ENCODE data around the gene SIAH1.

The SIAH1 gene

GRCh38 chr16:48366165-48367093, 18.8 kb downstream of the SIAH1 start:
- Histone ChIP-seq H3K9ac (ENCODE audit: low read depth in 1 of 2, low read length in 2 of 2) (peak overlapping the region; percentile 77 to 78), H3K27me3 (ENCODE audit: control insufficient read depth in 2 of 2, insufficient read depth in 2 of 2, low read length in 2 of 2) (no peaks in the 10 kb centered on the region), H3K4me1 (ENCODE audit: control insufficient read depth in 2 of 2, insufficient read depth in 2 of 2, low read length in 2 of 2) (peaks cover 21% of the 10 kb centered on the region in 2 donors)

GRCh38 chr16:48365601-48366164, 19.5 kb downstream of the SIAH1 start:
- Histone ChIP-seq H3K27ac (ENCODE audit: low read depth in 2 of 2, low read length in 2 of 2) (peak overlapping the region; percentile 88 to 92), H3K4me1 (ENCODE audit: control insufficient read depth in 2 of 2, insufficient read depth in 2 of 2, low read length in 2 of 2) (peaks cover 21% of the 10 kb centered on the region in 2 donors), H3K36me3 (ENCODE audit: control insufficient read depth in 2 of 2, insufficient read depth in 2 of 2, low read length in 2 of 2) (peaks cover 10 to 12% of the 10 kb centered on the region in 2 donors), H3K9ac (ENCODE audit: low read depth in 1 of 2, low read length in 2 of 2) (peak overlapping the region; percentile 77 to 78), H3K27me3 (ENCODE audit: control insufficient read depth in 2 of 2, insufficient read depth in 2 of 2, low read length in 2 of 2) (no peaks in the 10 kb centered on the region), H3K9me3 (ENCODE audit: control insufficient read depth in 2 of 2, low read length in 2 of 2) (no peaks in the 10 kb centered on the region), H3K4me3 (ENCODE audit: low read length in 2 of 2) (peak overlapping the region; percentile 77 to 81)

More at GRCh38 chr16:48366165-48367093, 18.8 kb downstream of the SIAH1 start:
- H3K9me3 ChIP-seq (ENCODE audit: control insufficient read depth in 2 of 2, low read length in 2 of 2) = no peaks in the 10 kb centered on the region
- peak overlapping the region; percentile 88 to 92 for H3K27ac ChIP-seq (ENCODE audit: low read depth in 2 of 2, low read length in 2 of 2)
- H3K36me3 ChIP-seq (ENCODE audit: control insufficient read depth in 2 of 2, insufficient read depth in 2 of 2, low read length in 2 of 2) = peaks cover 8% of the 10 kb centered on the region in 2 donors
- H3K4me3 ChIP-seq (ENCODE audit: low read length in 2 of 2) = peak overlapping the region; percentile 77 to 81

GRCh38 chr16:48365025-48365600, 20.1 kb downstream of the SIAH1 start:
- H3K4me1 ChIP-seq (ENCODE audit: control insufficient read depth in 2 of 2, insufficient read depth in 2 of 2, low read length in 2 of 2) = peaks cover 21% of the 10 kb centered on the region in 2 donors
- no peaks in the 10 kb centered on the region for H3K9me3 ChIP-seq (ENCODE audit: control insufficient read depth in 2 of 2, low read length in 2 of 2)
- peaks cover 10 to 12% of the 10 kb centered on the region in 2 donors for H3K36me3 ChIP-seq (ENCODE audit: control insufficient read depth in 2 of 2, insufficient read depth in 2 of 2, low read length in 2 of 2)
- H3K9ac ChIP-seq (ENCODE audit: low read depth in 1 of 2, low read length in 2 of 2) = peak overlapping the region; percentile 60 to 77
- peak overlapping the region; percentile 88 to 92 for H3K27ac ChIP-seq (ENCODE audit: low read depth in 2 of 2, low read length in 2 of 2)
- no peaks in the 10 kb centered on the region for H3K27me3 ChIP-seq (ENCODE audit: control insufficient read depth in 2 of 2, insufficient read depth in 2 of 2, low read length in 2 of 2)
- H3K4me3 ChIP-seq (ENCODE audit: low read length in 2 of 2) = peak overlapping the region; percentile 77 to 81

GRCh38 chr16:48361540-48362144, 23.6 kb downstream of the SIAH1 start:
- Histone ChIP-seq H3K27me3 (ENCODE audit: control insufficient read depth in 2 of 2, insufficient read depth in 2 of 2, low read length in 2 of 2) (no peaks in the 10 kb centered on the region), H3K36me3 (ENCODE audit: control insufficient read depth in 2 of 2, insufficient read depth in 2 of 2, low read length in 2 of 2) (peaks cover 10 to 20% of the 10 kb centered on the region in 2 donors), H3K27ac (ENCODE audit: low read depth in 2 of 2, low read length in 2 of 2) (no peak overlapping the region), H3K9ac (ENCODE audit: low read depth in 1 of 2, low read length in 2 of 2) (no peak overlapping the region), H3K4me3 (ENCODE audit: low read length in 2 of 2) (no peak overlapping the region), H3K4me1 (ENCODE audit: control insufficient read depth in 2 of 2, insufficient read depth in 2 of 2, low read length in 2 of 2) (peaks cover 18% of the 10 kb centered on the region in 2 donors), H3K9me3 (ENCODE audit: control insufficient read depth in 2 of 2, low read length in 2 of 2) (no peaks in the 10 kb centered on the region)

- Histone ChIP-seq H3K4me1 (ENCODE audit: control insufficient read depth in 2 of 2, insufficient read depth in 2 of 2, low read length in 2 of 2) (peaks cover 14 to 15% of the 10 kb centered on the region in 2 donors), H3K4me3 (ENCODE audit: low read length in 2 of 2) (no peak overlapping the region), H3K36me3 (ENCODE audit: control insufficient read depth in 2 of 2, insufficient read depth in 2 of 2, low read length in 2 of 2) (peaks cover 10 to 23% of the 10 kb centered on the region in 2 donors), H3K27me3 (ENCODE audit: control insufficient read depth in 2 of 2, insufficient read depth in 2 of 2, low read length in 2 of 2) (no peaks in the 10 kb centered on the region), H3K27ac (ENCODE audit: low read depth in 2 of 2, low read length in 2 of 2) (no peak overlapping the region), H3K9ac (ENCODE audit: low read depth in 1 of 2, low read length in 2 of 2) (no peak overlapping the region), H3K9me3 (ENCODE audit: control insufficient read depth in 2 of 2, low read length in 2 of 2) (no peaks in the 10 kb centered on the region)
Observed at GRCh38 chr16:48361012-48361411, 24.2 kb downstream of the SIAH1 start.

GRCh38 chr16:48359983-48360382, 25.2 kb downstream of the SIAH1 start:
- H3K27me3 ChIP-seq (ENCODE audit: control insufficient read depth in 2 of 2, insufficient read depth in 2 of 2, low read length in 2 of 2) = no peaks in the 10 kb centered on the region
- H3K4me3 ChIP-seq (ENCODE audit: low read length in 2 of 2) = no peak overlapping the region
- H3K9me3 ChIP-seq (ENCODE audit: control insufficient read depth in 2 of 2, low read length in 2 of 2) = no peaks in the 10 kb centered on the region
- peaks cover 7% of the 10 kb centered on the region in 2 donors for H3K4me1 ChIP-seq (ENCODE audit: control insufficient read depth in 2 of 2, insufficient read depth in 2 of 2, low read length in 2 of 2)
- H3K27ac ChIP-seq (ENCODE audit: low read depth in 2 of 2, low read length in 2 of 2) = no peak overlapping the region
- H3K36me3 ChIP-seq (ENCODE audit: control insufficient read depth in 2 of 2, insufficient read depth in 2 of 2, low read length in 2 of 2) = peaks cover 10 to 28% of the 10 kb centered on the region in 2 donors
- no peak overlapping the region for H3K9ac ChIP-seq (ENCODE audit: low read depth in 1 of 2, low read length in 2 of 2)

- no peak overlapping the region for H3K27ac ChIP-seq (ENCODE audit: low read depth in 2 of 2, low read length in 2 of 2)
Observed at GRCh38 chr16:48358419-48358818, 26.8 kb downstream of the SIAH1 start.

GRCh38 chr16:48356633-48357376, 28.4 kb downstream of the SIAH1 start:
- Histone ChIP-seq H3K27ac (ENCODE audit: low read depth in 2 of 2, low read length in 2 of 2) (no peak overlapping the region), H3K9ac (ENCODE audit: low read depth in 1 of 2, low read length in 2 of 2) (no peak overlapping the region), H3K9me3 (ENCODE audit: control insufficient read depth in 2 of 2, low read length in 2 of 2) (no peaks in the 10 kb centered on the region), H3K4me1 (ENCODE audit: control insufficient read depth in 2 of 2, insufficient read depth in 2 of 2, low read length in 2 of 2) (peaks cover 0 to 4% of the 10 kb centered on the region in 2 donors), H3K27me3 (ENCODE audit: control insufficient read depth in 2 of 2, insufficient read depth in 2 of 2, low read length in 2 of 2) (no peaks in the 10 kb centered on the region), H3K36me3 (ENCODE audit: control insufficient read depth in 2 of 2, insufficient read depth in 2 of 2, low read length in 2 of 2) (peaks cover 16 to 34% of the 10 kb centered on the region in 2 donors), H3K4me3 (ENCODE audit: low read length in 2 of 2) (no peak overlapping the region)

More at GRCh38 chr16:48358419-48358818, 26.8 kb downstream of the SIAH1 start:
- H3K4me3 ChIP-seq (ENCODE audit: low read length in 2 of 2) = no peak overlapping the region
- peaks cover 0 to 4% of the 10 kb centered on the region in 2 donors for H3K4me1 ChIP-seq (ENCODE audit: control insufficient read depth in 2 of 2, insufficient read depth in 2 of 2, low read length in 2 of 2)
- no peaks in the 10 kb centered on the region for H3K9me3 ChIP-seq (ENCODE audit: control insufficient read depth in 2 of 2, low read length in 2 of 2)
- H3K9ac ChIP-seq (ENCODE audit: low read depth in 1 of 2, low read length in 2 of 2) = no peak overlapping the region
- H3K27me3 ChIP-seq (ENCODE audit: control insufficient read depth in 2 of 2, insufficient read depth in 2 of 2, low read length in 2 of 2) = no peaks in the 10 kb centered on the region
- H3K36me3 ChIP-seq (ENCODE audit: control insufficient read depth in 2 of 2, insufficient read depth in 2 of 2, low read length in 2 of 2) = peaks cover 10 to 30% of the 10 kb centered on the region in 2 donors

All from mucosa of rectum (tissue), 2 donors.